ENCODE measurements around the gene STAT3.
A peak's percentile ranks its signal among the peaks of the same experiment; 100 is the strongest.

STAT3 gene

GRCh38 chr17:42347198-42347597 is 41.0 kb downstream of the STAT3 start:
- peak; percentile 91 for ATAC-seq
- TF ChIP-seq ZNF8 (CRISPR knock-in tag; IDR thresholded peaks at IDR 0.05) (no peak), ZFP3 (CRISPR knock-in tag; IDR thresholded peaks at IDR 0.05) (no peak), ZNF70 (CRISPR knock-in tag; IDR thresholded peaks at IDR 0.05) (peak; percentile 90), CREB5 (CRISPR knock-in tag; IDR thresholded peaks at IDR 0.05; ENCODE audit: low read depth) (peak; percentile 76), POU6F1 (CRISPR knock-in tag; IDR thresholded peaks at IDR 0.05; ENCODE audit: borderline replicate concordance, low read depth) (no peak), ISL1 (CRISPR knock-in tag; IDR thresholded peaks at IDR 0.05) (peak; percentile 83), ESRRG (CRISPR knock-in tag; IDR thresholded peaks at IDR 0.05) (no peak), BACH2 (CRISPR knock-in tag; IDR thresholded peaks at IDR 0.05; ENCODE audit: borderline replicate concordance) (no peak), PPARA (CRISPR knock-in tag; IDR thresholded peaks at IDR 0.05; ENCODE audit: borderline replicate concordance) (no peak), CSDC2 (CRISPR knock-in tag; IDR thresholded peaks at IDR 0.05) (no peak), TCF4 (CRISPR knock-in tag; IDR thresholded peaks at IDR 0.05; ENCODE audit: borderline replicate concordance) (no peak)

GRCh38 chr17:42346481-42346880 is 41.8 kb downstream of the STAT3 start:
- no peak for ATAC-seq
- no peak for TF ChIP-seq TCF4 (CRISPR knock-in tag; IDR thresholded peaks at IDR 0.05; ENCODE audit: borderline replicate concordance)
- no peak for TF ChIP-seq ZC3H10 (CRISPR knock-in tag; IDR thresholded peaks at IDR 0.05)
- TF ChIP-seq ISL1 (CRISPR knock-in tag; IDR thresholded peaks at IDR 0.05), result no peak
- TF ChIP-seq PATZ1 (CRISPR knock-in tag; IDR thresholded peaks at IDR 0.05; ENCODE audit: borderline replicate concordance), result no peak
- TF ChIP-seq CSRNP3 (CRISPR knock-in tag; IDR thresholded peaks at IDR 0.05), result no peak
- TF ChIP-seq ARNTL (CRISPR knock-in tag; IDR thresholded peaks at IDR 0.05; ENCODE audit: borderline replicate concordance, low read depth), result no peak

- TF ChIP-seq SNAI2 (CRISPR knock-in tag; IDR thresholded peaks at IDR 0.05) (no peak), TOX (CRISPR knock-in tag; IDR thresholded peaks at IDR 0.05; ENCODE audit: borderline replicate concordance) (no peak), PATZ1 (CRISPR knock-in tag; IDR thresholded peaks at IDR 0.05; ENCODE audit: borderline replicate concordance) (no peak), RARB (CRISPR knock-in tag; IDR thresholded peaks at IDR 0.05) (no peak), ZNF70 (CRISPR knock-in tag; IDR thresholded peaks at IDR 0.05) (no peak), TSHZ2 (CRISPR knock-in tag; IDR thresholded peaks at IDR 0.05) (no peak), PPARA (CRISPR knock-in tag; IDR thresholded peaks at IDR 0.05; ENCODE audit: borderline replicate concordance) (no peak), ZNF8 (CRISPR knock-in tag; IDR thresholded peaks at IDR 0.05) (no peak), TCF4 (CRISPR knock-in tag; IDR thresholded peaks at IDR 0.05; ENCODE audit: borderline replicate concordance) (no peak), ARNTL (CRISPR knock-in tag; IDR thresholded peaks at IDR 0.05; ENCODE audit: borderline replicate concordance, low read depth) (no peak), ZNF565 (CRISPR knock-in tag; conservative IDR thresholded peaks at IDR 0.05; ENCODE audit: low read depth) (no peak), GLIS3 (CRISPR knock-in tag; IDR thresholded peaks at IDR 0.05) (no peak)
- no peak for ATAC-seq
These were observed 42.7 kb downstream of the STAT3 start for GRCh38 chr17:42345396-42346073.

Measured in SK-N-SH treated with all-trans-retinoic acid at 6 μM for 48 hours (cell line).